K562 (cell line): ENCODE measurements around the gene TNRC6B. TPM values are rescaled to one million over a fixed set of nuclear protein-coding genes. Genes with fewer than 3 reads are reported as not detected.
A peak's percentile ranks its signal among the peaks of the same experiment; 100 is the strongest.

Source experiments
- ATAC-seq: fragments of 200-7000 bp; cut with Tn5 transposase; 3 replicates; pipeline ENCODE4 v1.9.1; 2020; ENCODE audit warnings: moderate library complexity
- BruUV-seq: library from RNA; stranded (reverse); fragments of 400-500 nt; replicated peaks from 2 replicates; lab custom pipeline; 2021; lab: Mats Ljungman, UMichigan
- CTCF ChIA-PET: fragments of 300-600 bp; formaldehyde crosslinking; extraction: SDS; loops from one replicate; lab custom pipeline; 2021; ENCODE audit warnings: low intra/inter-chr PET ratio; lab: Yijun Ruan, JAX
- POLR2A ChIA-PET: fragments of 300-600, 350-650 bp; sonication (Branson Sonifier 250); formaldehyde crosslinking; extraction: SDS; loops from one replicate; lab custom pipeline; 2021; ENCODE audit warnings: antibody characterized with exemption, inconsistent platforms; lab: Yijun Ruan, JAX
- DNase-seq, 4 experiments: peaks; one replicate each; pipeline versions ENCODE4 v3.0.0 to v3.0.0-alpha.2; 2011 to 2018; ENCODE audit warnings: low spot score in 3 of 4, mixed read lengths in 3 of 4; ENCODE audit errors: extremely low read depth in 1 of 4
- FAIRE-seq: peaks from 2 replicates; lab custom pipeline; 2011; peaks lifted over from hg19 to GRCh38; lab: Jason Lieb, UNC
- H2AFZ ChIP-seq: 2 replicates; pipeline ENCODE4 v1.6.0; 2011; ENCODE audit warnings: low read depth, low read length, control low read depth, inconsistent platforms
- H3K27ac ChIP-seq: fragments of 200-600 bp; 3 replicates; pipeline ENCODE4 v1.8.0; 2011; ENCODE audit warnings: low read depth, mild to moderate bottlenecking, control low read depth, inconsistent platforms, low read length, moderate library complexity, mixed read lengths; ENCODE audit errors: extremely low read depth
- H3K27me3 ChIP-seq, 2 experiments: fragments of 300-600 bp in 1 of 2; 2 replicates in 1 of 2; 3 replicates in 1 of 2; pipeline versions ENCODE4 v1.6.0 to v1.8.0; 2011; ENCODE audit warnings: inconsistent platforms in 2 of 2, low read length in 2 of 2, mild to moderate bottlenecking in 1 of 2, mixed read lengths in 1 of 2, moderate library complexity in 1 of 2; ENCODE audit not compliant: control insufficient read depth in 2 of 2, insufficient read depth in 2 of 2
- H3K36me3 ChIP-seq: fragments of 300-600 bp; 3 replicates; pipeline ENCODE4 v1.8.0; 2011; ENCODE audit warnings: mild to moderate bottlenecking, low read length, inconsistent platforms; ENCODE audit not compliant: control insufficient read depth, insufficient read depth
- H3K4me1 ChIP-seq, 2 experiments: fragments of 200-600 bp in 1 of 2; replicated peaks in 1 of 2; 2 replicates in 1 of 2; 3 replicates in 1 of 2; pipeline versions ENCODE4 v1.5.1 to v1.8.0; 2011; ENCODE audit warnings: inconsistent platforms in 2 of 2, low read length in 2 of 2, mild to moderate bottlenecking in 1 of 2, mixed read lengths in 1 of 2, moderate library complexity in 1 of 2; ENCODE audit not compliant: control insufficient read depth in 2 of 2, insufficient read depth in 2 of 2
- H3K4me2 ChIP-seq: 2 replicates; pipeline ENCODE4 v1.6.1; 2011; ENCODE audit warnings: low read length, control low read depth, inconsistent platforms, mixed read lengths; ENCODE audit not compliant: insufficient read depth
- H3K4me3 ChIP-seq: fragments of 200-600 bp; sonication (generic), shearing (Covaris generic); 2 replicates; pipeline ENCODE4 v1.5.1; 2016; ENCODE audit warnings: control low read depth, inconsistent platforms
- H3K79me2 ChIP-seq: fragments of 200-600 bp; 3 replicates; pipeline ENCODE4 v1.8.0; 2011; ENCODE audit warnings: low read length, inconsistent platforms; ENCODE audit not compliant: control insufficient read depth, insufficient read depth
- H3K9ac ChIP-seq, 2 experiments: 2 replicates each; pipeline versions ENCODE4 v1.6.0 to v1.6.1; 2011; ENCODE audit warnings: low read depth in 2 of 2, low read length in 2 of 2, control low read depth in 1 of 2, inconsistent platforms in 1 of 2, mild to moderate bottlenecking in 1 of 2, mixed read lengths in 1 of 2; ENCODE audit not compliant: insufficient read depth in 1 of 2
- H3K9me1 ChIP-seq: one replicate; pipeline ENCODE4 v1.6.0; 2011; ENCODE audit warnings: inconsistent platforms, mild to moderate bottlenecking, low read length, moderate library complexity; ENCODE audit not compliant: control insufficient read depth, insufficient read depth
- H3K9me3 ChIP-seq: replicated peaks from 2 replicates; pipeline ENCODE4 v1.5.1; 2011; ENCODE audit warnings: low read depth, low read length, inconsistent platforms; ENCODE audit not compliant: control insufficient read depth, insufficient read depth
- H4K20me1 ChIP-seq: replicated peaks from 2 replicates; pipeline ENCODE4 v1.6.1; 2011; ENCODE audit warnings: low read length, inconsistent platforms, mixed read lengths; ENCODE audit not compliant: control insufficient read depth, insufficient read depth
- C11orf30 ChIP-seq: fragments of 450-650 bp; IDR thresholded peaks from 2 replicates; pipeline ENCODE4 v1.6.1; 2016; ENCODE audit warnings: low read depth, mild to moderate bottlenecking
- DLX4 ChIP-seq: fragments of 250-450 bp; sonication (Bioruptor Pico); IDR thresholded peaks from 2 replicates; pipeline ENCODE4 v1.6.1; 2021; ENCODE audit warnings: mild to moderate bottlenecking
- SFPQ ChIP-seq: fragments of 200-400 bp; formaldehyde crosslinking; IDR thresholded peaks from 2 replicates; pipeline ENCODE4 v1.6.1; 2017; ENCODE audit warnings: mild to moderate bottlenecking, low read depth, low read length, moderate library complexity
- YY1 ChIP-seq, 3 experiments: IDR thresholded peaks; 2 replicates each; pipeline ENCODE4 v1.6.1; 2011; ENCODE audit warnings: low read length in 2 of 3, mild to moderate bottlenecking in 2 of 3, moderate library complexity in 2 of 3, borderline replicate concordance in 1 of 3, control low read depth in 1 of 3, low read depth in 1 of 3; ENCODE audit not compliant: insufficient read depth in 3 of 3, insufficient replicate concordance in 2 of 3, control insufficient read depth in 1 of 3, insufficient read length in 1 of 3; ENCODE audit errors: extremely low read depth in 1 of 3
- ZBTB17 ChIP-seq: fragments of 450-650 bp; formaldehyde crosslinking; IDR thresholded peaks from 2 replicates; pipeline ENCODE4 v1.4.0; 2020; ENCODE audit warnings: mild to moderate bottlenecking
- ZNF316 ChIP-seq: fragments of 450-650 bp; IDR thresholded peaks from 2 replicates; pipeline ENCODE4 v1.6.1; 2016
- WGBS: fragments of 100-300 bp; shearing (Covaris generic); methylation state at CpG from one replicate; pipeline ENCODE4 v1.1.6; 2016; ENCODE audit warnings: low coverage, mixed read lengths; ENCODE audit not compliant: insufficient coverage; ENCODE audit errors: missing lambda C conversion rate; 5-methylcytosine and 5-hydroxymethylcytosine counted together
- in situ Hi-C: fragments of 300-500 bp; cut with MboI; formaldehyde crosslinking; loops from 4 replicates; pipeline ENCODE4 v1.15.0; 2018; ENCODE audit warnings: inconsistent platforms, mixed read lengths
- intact Hi-C: fragments of 100-400 bp; cut with micrococcal nuclease; formaldehyde crosslinking; loops from 2 replicates; pipeline ENCODE4 v1.14.2; 2022
- polyA plus RNA-seq, 8 experiments: library from polyadenylated mRNA; depleted of rRNA in 4 of 8; stranded (reverse) in 5 of 8; unstranded in 3 of 8; fragments of >200 nt; fragmentation: Nextera tagmentation in 2 of 8; fragmentation: Illumina TruSeq in 1 of 8; extraction: Ambion mirVana in 2 of 8; extraction: Trizol in 1 of 8; gene quantifications; 2 replicates each; pipeline versions ENCODE4 v1.2.1 to v1.2.3, GENCODE V29; 2011 to 2014; ENCODE audit warnings: inconsistent platforms in 1 of 8, missing spikeins in 1 of 8
- total RNA-seq, 7 experiments: library from RNA; depleted of rRNA in 6 of 7; stranded (reverse); fragments of >200 nt in 6 of 7; fragmentation: Illumina TruSeq in 2 of 7; extraction: Trizol in 2 of 7; gene quantifications; 2 replicates each; pipeline versions ENCODE4 v1.2.1 to v1.2.3, GENCODE V29; 2011 to 2021; ENCODE audit warnings: low replicate concordance in 1 of 7

Gene TNRC6B
- total and polyA plus RNA-seq, 9 of the 15 experiments (the other 6 are each of a cell fraction or from before 2014, with no cell fraction given) = 0.96 to 18.8 (median 10.8) TPM

- TF ChIP-seq YY1 (IDR thresholded peaks at IDR 0.05; ENCODE audit: borderline replicate concordance in 1 of 3, control insufficient read depth in 1 of 3, extremely low read depth in 1 of 3, insufficient read depth in 3 of 3, insufficient read length in 1 of 3, insufficient replicate concordance in 2 of 3, low read depth in 1 of 3, low read length in 2 of 3) = peak in 1 of 3 experiments; percentile 72
Observed at GRCh38 chr22:40180403-40180802, 2.7 kb downstream of the TNRC6B start (continued).

GRCh38 chr22:40181323-40181722, 3.6 kb downstream of the TNRC6B start:
- peaks cover 3% of the 10 kb centered on the region; the same call in 1 of the 3 replicates for H3K36me3 ChIP-seq
- no TSS peak for BruUV-seq
- peak overlapping the region; percentile 25 to 71; a peak in 3 of 4 replicates for H3K9ac ChIP-seq
- intact Hi-C loops (no loop called here), in situ Hi-C loops (loop anchor here (10.0 kb wide), 2 partner anchors 137 to 647 kb away; partner anchors contain the start of gene RPS19BP1)
- H3K27me3 ChIP-seq = no peaks in the 10 kb centered on the region
- H3K4me1 ChIP-seq = peaks cover 15 to 41% of the 10 kb centered on the region in 2 experiments; a peak in 4 of 5 replicates
- peak overlapping the region; percentile 52 for H3K4me2 ChIP-seq
- peaks cover 94% of the 10 kb centered on the region for H3K79me2 ChIP-seq
- no peak overlapping the region for H2AFZ ChIP-seq
- TF ChIP-seq SFPQ (no peak), ZBTB17 (CRISPR knock-in tag) (no peak), ZNF316 (peak; percentile 80), DLX4 (CRISPR knock-in tag) (no peak), C11orf30 (peak; percentile 62; the same call in 1 of the 2 replicates)
- H3K9me1 ChIP-seq = no peaks in the 10 kb centered on the region
- DNase-seq = no peak
- peak overlapping the region; percentile 93; the same call in 2 of the 3 replicates for H3K27ac ChIP-seq
- WGBS = 50% methylated on average over 3 of the region's 3 CpGs
- 0 out of 2 replicates have a peak, but pooled peaks cover 13% of the 10 kb centered on the region for H4K20me1 ChIP-seq
- H3K9me3 ChIP-seq = no peaks in the 10 kb centered on the region
- CTCF ChIA-PET = no interaction called here
- H3K4me3 ChIP-seq = peak overlapping the region; percentile 68; the same call in 1 of the 2 replicates
- POLR2A ChIA-PET = interaction anchor here (0.7 to 1.9 kb wide), 6 partner anchors 9 to 180 kb away, joined by 3 to 11 read pairs (median 4); no protein-coding TSS in a partner anchor
- no peak for ATAC-seq
- FAIRE-seq = no peak
